Measurements from ENCODE around the gene CCNL2. TPM values are rescaled to one million over a fixed set of nuclear protein-coding genes. Genes with fewer than 3 reads are reported as not detected.
A peak's percentile ranks its signal among the peaks of the same experiment; 100 is the strongest.
"Not testable (repeated sequence)": the region's sequence is repeated elsewhere in the genome, so short reads cannot be mapped to it uniquely, and the experiment has no call there.

Gene CCNL2
- total RNA-seq = 46.1 TPM
- long read RNA-seq, transcript CCNL2-202 (6 exons, 1,186 nt) = minor isoform, 11 of 69 reads
- long read RNA-seq, transcript CCNL2-204 (6 exons, 3,082 nt) = major isoform, 15 of 69 reads
- long read RNA-seq, transcript CCNL2-201 (11 exons, 2,305 nt) = minor isoform, 8 of 69 reads
- long read RNA-seq, partial matches to known transcripts = 3 of 69 reads
- long read RNA-seq, other reads (novel, unspliced or antisense) = 30 of 69 reads

DNA sequence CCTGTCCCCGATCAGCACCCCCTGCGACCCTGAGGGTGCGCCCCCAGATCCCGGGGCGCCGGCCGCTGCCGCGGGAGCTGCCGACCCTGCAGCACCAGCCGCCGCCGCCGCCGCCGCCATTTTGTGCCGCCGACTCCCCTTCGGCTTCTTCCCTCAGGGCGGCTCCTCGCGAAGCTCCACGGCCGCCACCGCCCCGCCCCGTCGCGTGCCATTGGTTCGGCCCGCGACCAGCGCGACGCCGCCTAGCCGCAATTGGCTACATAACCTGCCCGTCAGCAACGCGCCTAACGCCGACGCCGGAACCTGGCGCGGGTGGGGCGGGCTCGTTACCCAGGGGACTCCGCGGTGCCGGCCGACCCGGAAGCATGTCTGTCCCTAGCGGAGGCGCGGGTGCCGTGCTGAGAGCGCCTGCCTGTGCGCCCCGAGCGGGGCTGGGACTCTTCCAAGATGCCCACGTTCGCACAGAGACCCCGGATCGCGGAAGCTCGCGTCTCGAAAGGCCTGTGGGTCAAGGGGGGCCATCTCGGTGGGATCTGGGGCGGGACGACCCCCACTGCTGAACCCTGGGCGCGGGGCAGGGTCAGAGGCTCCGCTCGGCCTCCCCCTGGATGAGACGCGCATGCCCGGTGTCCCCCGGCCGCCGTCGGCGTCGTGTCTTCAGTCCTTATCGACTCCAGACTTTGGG lies at the start of gene CCNL2:
Gene CCNL2, minus strand, starts transcription at position 149 of the 685 bp plus-strand sequence. Its CDS starts 29 bp downstream, at position 120.
- H3K27ac ChIP-seq (replicated peaks) = peak within 1 kb of the TSS; percentile 96
- TF ChIP-seq, protein P1, sequence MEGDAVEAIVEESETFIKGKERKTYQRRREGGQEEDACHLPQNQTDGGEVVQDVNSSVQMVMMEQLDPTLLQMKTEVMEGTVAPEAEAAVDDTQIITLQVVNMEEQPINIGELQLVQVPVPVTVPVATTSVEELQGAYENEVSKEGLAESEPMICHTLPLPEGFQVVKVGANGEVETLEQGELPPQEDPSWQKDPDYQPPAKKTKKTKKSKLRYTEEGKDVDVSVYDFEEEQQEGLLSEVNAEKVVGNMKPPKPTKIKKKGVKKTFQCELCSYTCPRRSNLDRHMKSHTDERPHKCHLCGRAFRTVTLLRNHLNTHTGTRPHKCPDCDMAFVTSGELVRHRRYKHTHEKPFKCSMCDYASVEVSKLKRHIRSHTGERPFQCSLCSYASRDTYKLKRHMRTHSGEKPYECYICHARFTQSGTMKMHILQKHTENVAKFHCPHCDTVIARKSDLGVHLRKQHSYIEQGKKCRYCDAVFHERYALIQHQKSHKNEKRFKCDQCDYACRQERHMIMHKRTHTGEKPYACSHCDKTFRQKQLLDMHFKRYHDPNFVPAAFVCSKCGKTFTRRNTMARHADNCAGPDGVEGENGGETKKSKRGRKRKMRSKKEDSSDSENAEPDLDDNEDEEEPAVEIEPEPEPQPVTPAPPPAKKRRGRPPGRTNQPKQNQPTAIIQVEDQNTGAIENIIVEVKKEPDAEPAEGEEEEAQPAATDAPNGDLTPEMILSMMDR (IDR thresholded peaks at IDR 0.05; ENCODE audit: borderline replicate concordance) = peak; percentile 76
- peaks cover 75% of the 10 kb centered on the region for H3K4me1 ChIP-seq
- H3K4me3 ChIP-seq = peak within 1 kb of the TSS; percentile 99
- DNase-seq = peak; percentile 99
- intact Hi-C loops (cut with micrococcal nuclease) = no loop called here
- no peaks in the 10 kb centered on the region for H3K27me3 ChIP-seq (ENCODE audit: low read depth)
- no peaks in the 10 kb centered on the region for H3K9me3 ChIP-seq (replicated peaks)
- H3K36me3 ChIP-seq = peaks cover 76% of the 10 kb centered on the region

DNA sequence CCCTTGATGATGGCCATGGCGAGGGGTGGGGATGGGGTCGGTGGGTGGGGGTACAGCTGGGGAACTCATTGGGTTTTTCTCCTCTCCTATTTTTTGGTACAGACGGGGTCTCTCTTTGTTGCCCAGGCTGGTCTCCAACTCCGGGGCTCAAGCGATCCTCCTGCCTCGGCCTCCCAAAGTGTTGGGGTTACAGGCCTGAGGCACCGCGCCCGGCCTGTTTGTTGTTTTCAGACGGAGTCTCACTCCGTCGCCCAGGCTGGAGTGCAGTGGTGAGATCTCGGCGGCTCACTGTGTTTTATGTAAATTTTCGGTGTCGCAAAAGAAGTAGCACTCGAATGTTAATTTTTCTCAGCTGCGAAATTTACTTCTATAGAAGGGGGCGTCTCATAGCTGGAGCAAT lies 47.5 kb upstream of the CCNL2 start:
- intact Hi-C loops (cut with micrococcal nuclease); H3K4me3 ChIP-seq; H3K27me3 ChIP-seq (ENCODE audit: low read depth); H3K27ac ChIP-seq (replicated peaks); DNase-seq; H3K9me3 ChIP-seq (replicated peaks); H3K4me1 ChIP-seq; H3K36me3 ChIP-seq: not testable (repeated sequence)

DNA sequence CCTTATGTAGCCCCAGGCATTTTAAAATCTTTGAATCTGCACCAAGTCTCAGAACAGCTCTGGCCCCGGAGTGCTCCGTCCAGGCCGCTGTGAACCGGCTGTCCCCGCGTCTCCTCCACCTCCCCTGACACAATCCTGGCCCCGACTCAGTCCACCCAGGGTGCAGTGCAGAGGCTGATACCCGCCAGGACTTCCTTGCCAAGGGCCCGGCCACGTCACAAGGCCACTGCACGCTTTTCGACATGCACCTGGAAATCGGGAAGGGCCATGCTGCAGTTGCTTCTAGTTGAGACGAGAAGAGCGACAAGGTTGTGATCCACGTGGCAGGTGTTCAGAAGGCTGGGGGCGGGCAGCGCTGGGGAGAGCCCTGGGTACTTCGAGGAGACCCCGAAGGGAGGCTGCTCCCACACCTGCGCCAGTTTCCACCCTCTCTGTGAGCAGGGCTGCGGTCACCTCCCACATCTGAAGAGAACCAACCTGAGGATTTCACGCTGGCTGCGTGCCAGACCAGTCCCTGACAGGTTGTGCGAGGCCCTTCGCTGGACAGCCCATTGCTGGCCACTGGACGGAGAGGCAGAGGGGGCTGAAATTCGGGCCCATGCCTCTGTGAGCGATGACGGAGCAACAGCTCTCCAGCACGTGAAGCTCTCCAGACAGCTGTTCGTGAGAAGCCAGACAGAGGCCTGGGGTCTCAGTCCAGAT lies 43.1 kb upstream of the CCNL2 start:
- Histone ChIP-seq H3K27ac (replicated peaks) (no peak overlapping the region), H3K27me3 (ENCODE audit: low read depth) (no peaks in the 10 kb centered on the region), H3K4me1 (peaks cover 22% of the 10 kb centered on the region), H3K9me3 (replicated peaks) (no peaks in the 10 kb centered on the region), H3K4me3 (no peak overlapping the region), H3K36me3 (no peaks in the 10 kb centered on the region)
- intact Hi-C loops (cut with micrococcal nuclease) = no loop called here
- DNase-seq = no peak
- TF ChIP-seq, protein P1 (IDR thresholded peaks at IDR 0.05; ENCODE audit: borderline replicate concordance) = no peak

DNA sequence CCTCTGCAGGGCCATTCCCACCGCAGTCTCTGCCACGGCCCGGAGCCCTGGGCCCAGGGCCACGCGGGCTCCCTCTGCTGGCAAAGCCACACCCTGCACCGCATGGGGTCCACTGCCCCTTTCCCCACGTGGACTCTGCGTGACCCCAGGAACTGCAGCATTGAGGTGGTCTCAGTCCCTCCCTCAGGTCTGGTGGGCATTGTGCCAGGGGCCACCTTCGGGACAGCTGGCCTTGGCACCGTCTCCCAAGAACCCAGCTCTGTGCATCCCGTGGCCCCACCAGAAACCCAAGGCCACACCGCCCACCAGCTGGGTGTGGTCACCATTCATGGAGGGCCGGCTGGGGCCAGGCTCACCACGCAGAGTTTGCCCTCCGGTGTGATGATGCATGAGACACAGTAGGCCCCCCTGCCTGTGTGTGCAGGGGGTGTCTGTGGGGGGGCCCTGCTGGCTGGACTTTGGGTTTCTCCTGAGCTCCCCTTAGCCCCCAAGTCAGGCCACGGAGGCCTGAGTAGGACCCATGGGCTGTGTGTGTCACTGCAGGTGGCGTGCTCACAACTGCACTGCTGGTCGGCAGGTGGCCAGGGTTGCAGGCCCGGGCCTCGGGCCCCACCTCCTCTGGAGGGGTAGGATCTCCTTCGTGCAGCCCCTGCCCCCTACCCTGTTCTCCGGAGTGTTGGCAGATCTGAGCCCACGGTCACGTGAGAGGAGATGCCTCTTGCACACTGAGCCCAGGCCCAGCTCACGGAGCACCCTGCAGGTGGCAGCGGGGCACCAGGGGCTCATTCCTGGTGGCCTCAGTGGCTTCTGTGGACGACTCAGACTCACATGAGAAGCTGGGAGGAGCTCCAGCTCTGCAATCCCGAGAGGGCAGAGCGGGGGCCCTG lies 42.1 kb upstream of the CCNL2 start:
- Histone ChIP-seq H3K27me3 (ENCODE audit: low read depth) (peaks cover 5% of the 10 kb centered on the region), H3K27ac (replicated peaks) (no peak overlapping the region), H3K9me3 (replicated peaks) (no peaks in the 10 kb centered on the region), H3K36me3 (no peaks in the 10 kb centered on the region), H3K4me3 (no peak overlapping the region), H3K4me1 (peaks cover 32% of the 10 kb centered on the region)
- peak; percentile 43 for DNase-seq
- TF ChIP-seq, protein P1 (IDR thresholded peaks at IDR 0.05; ENCODE audit: borderline replicate concordance) = peak; percentile 96
- intact Hi-C loops (cut with micrococcal nuclease) = no loop called here

DNA sequence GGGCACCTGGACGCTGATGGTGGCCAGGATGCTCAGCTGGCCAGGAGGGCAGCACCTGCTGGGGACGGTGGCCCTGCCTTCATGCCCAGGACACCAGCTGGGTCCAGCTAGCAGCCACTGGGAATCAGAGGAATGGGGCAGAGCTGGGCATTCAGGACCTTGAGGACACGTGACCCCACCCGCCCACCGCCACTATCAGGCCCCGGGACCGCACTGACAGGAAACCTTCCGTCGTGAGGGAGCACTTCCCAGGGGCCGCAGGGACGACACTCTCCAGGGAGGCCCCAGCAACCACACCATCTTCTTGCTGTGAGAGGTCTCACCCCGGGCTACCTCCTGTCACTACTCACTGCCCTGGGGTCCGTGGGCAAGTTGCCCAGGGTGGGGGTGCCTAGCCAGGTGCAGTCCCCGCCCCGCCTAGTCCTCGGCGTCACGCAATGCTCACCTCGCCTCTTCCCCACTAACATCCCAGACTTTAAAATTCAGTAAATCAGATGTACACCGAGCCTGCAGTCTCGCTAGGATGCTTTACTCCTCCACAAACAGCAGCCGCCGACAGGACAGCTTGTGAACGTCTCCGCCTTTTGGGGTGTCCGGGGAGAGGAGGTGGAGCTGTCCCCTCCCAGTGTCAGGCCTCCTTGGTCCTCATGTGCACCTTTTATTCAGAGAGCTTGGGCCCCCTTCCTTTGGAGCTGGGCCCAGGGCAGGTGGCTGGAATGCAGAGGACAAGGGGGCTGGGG lies 41.3 kb upstream of the CCNL2 start:
- no peak for DNase-seq
- Histone ChIP-seq H3K27ac (replicated peaks) (no peak overlapping the region), H3K4me1 (peaks cover 38% of the 10 kb centered on the region), H3K36me3 (no peaks in the 10 kb centered on the region), H3K4me3 (no peak overlapping the region), H3K27me3 (ENCODE audit: low read depth) (peaks cover 9% of the 10 kb centered on the region), H3K9me3 (replicated peaks) (no peaks in the 10 kb centered on the region)
- intact Hi-C loops (cut with micrococcal nuclease) = no loop called here
- TF ChIP-seq, protein P1 (IDR thresholded peaks at IDR 0.05; ENCODE audit: borderline replicate concordance) = no peak
